GM12801 (cell line): ENCODE data around the gene SLC38A10.

Source experiments
- TF ChIP-seq, protein P1 (sequence below): IDR thresholded peaks from one replicate; pipeline ENCODE4 v1.5.1; 2011; ENCODE audit warnings: control low read depth; ENCODE audit not compliant: insufficient read length; ENCODE audit errors: extremely low read depth

Gene SLC38A10

DNA sequence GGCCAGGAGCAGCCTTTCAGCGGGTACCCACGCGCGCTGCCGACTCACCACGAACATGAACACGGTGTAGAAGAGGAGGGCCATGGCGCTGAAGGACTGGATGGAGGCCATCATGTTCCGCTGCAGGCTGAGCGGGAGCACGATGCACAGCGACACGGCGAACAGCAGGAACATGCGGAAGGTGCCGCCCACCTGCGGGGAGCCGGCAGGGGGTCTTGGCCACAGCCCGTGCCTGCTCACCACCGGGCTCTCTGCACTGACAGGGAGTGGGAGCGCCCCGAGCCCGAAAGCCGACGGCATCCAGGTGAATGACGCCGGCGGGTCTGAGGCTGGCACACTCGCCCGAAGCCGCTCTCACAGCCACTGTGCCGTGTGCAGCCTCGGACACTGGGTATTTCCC, 13.0 kb downstream of the SLC38A10 start:
- TF ChIP-seq, protein P1, sequence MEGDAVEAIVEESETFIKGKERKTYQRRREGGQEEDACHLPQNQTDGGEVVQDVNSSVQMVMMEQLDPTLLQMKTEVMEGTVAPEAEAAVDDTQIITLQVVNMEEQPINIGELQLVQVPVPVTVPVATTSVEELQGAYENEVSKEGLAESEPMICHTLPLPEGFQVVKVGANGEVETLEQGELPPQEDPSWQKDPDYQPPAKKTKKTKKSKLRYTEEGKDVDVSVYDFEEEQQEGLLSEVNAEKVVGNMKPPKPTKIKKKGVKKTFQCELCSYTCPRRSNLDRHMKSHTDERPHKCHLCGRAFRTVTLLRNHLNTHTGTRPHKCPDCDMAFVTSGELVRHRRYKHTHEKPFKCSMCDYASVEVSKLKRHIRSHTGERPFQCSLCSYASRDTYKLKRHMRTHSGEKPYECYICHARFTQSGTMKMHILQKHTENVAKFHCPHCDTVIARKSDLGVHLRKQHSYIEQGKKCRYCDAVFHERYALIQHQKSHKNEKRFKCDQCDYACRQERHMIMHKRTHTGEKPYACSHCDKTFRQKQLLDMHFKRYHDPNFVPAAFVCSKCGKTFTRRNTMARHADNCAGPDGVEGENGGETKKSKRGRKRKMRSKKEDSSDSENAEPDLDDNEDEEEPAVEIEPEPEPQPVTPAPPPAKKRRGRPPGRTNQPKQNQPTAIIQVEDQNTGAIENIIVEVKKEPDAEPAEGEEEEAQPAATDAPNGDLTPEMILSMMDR = no peak

DNA sequence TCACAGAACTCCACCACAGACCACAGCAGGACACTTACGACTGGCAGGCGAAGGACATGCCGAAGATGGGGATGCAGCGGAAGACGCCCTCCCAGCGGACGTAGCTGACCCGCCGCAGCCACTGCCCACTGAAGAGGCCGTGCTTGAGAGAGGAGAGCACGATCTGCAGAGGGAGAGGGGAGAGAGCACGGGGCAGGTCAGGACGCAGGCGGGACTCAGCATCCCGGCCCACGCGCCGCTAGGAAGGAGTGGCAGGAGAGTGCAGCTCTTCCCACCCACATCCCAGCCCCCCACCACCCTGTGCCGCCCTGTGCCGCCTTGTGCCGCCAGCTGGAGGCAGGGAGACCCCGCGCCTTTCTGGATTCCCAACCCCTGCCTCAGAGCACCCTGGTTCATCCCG, 14.5 kb downstream of the SLC38A10 start:
- TF ChIP-seq, protein P1 = no peak

DNA sequence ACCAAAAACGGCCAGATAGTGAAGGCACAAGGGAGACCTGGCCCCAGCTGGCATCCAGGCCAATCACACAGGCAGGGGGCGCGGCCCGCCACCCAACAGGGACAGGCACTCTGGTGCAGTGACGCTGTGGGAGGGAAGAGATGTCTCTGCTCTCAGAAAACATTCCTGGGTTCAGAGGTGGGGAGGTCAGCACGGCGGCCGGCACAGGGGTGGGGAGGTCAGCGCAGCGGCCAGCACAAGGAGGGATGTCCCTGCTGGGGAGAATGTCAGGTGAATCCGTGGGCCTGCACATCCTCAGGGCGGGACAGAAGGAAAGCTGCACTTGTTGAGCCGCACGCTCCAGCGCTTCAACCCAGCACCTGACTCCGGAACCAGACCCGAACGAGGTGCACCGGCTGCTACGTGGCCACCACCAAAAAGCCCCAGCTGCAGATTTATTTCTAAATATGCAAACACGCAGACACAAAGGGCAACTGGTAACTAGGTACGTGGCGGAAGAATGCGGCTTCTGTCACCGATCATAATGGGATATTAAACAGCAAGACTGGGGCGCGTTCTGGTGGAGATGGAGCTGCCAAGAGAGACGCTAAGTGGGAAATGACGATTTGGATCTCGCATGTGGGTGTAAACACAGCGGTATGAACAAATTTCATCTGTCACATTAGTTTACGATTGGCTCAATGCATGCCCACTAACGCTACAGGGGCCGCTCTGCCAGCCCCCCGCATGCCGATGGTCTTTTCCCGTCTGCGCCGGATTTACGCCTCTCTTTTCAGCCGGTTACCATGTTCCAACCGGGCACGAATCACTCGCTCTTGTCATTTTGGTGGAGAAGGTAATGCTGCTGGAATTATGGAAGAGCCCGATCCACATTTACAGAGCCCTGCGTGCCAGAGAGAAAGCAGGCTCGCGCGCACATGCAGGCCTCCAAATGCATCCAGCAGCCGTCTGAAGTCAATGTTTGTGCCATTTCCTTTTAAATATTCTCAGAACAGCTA, 15.5 kb downstream of the SLC38A10 start:
- TF ChIP-seq, protein P1 = no peak

DNA sequence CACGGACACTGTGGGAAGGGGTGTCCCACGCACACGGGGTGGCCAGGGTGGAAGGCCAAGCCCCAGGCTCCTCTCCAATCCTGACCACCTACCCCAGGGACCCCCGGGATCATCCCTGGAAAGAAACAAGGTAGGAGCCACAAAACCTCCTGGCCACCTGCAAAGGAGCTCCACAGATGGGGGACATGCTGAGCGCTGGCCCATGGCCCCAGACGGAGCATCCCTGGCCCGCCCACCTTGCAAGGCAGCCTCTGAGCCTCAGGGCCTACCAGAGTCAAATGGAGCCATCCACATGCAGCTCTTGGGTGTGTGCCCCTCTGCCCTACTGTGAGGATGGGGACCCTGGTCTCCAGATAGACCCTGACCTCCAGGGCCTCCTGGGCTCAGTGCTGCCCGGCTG, 16.3 kb downstream of the SLC38A10 start:
- TF ChIP-seq, protein P1 = no peak

DNA sequence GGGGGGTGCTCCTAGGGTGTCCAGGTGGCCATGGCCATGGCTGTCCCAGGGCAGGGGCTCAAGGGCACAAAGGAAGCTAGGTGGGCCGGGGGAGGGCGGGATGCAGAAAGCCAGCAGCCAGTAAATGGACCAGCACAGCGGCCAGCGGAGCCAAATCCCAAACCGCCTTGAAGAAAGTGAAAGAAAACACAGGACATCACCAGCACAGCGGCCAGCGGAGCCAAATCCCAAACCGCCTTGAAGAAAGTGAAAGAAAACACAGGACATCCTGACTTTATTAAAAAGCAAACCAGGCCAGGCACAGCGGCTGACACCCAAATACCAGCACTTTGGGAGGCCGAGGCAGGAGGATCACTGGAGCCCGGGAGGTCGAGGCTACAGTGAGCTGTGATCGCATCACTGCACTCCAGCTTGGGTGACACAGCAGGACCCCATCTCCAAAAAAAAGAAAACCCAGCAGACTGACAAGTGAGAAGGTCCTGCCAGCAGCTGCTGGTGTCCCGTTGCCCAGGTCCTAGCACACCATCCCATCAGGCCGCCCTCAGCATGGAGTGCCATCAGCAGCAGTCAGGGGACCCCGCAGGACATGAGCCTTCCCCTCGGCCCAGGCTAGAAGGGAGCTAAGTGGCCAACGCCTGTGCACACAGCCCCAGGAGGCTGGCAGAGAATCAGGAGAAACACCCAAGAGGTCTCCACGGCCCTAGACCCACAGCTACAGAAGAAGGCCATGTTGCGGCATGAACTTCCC, 17.0 kb downstream of the SLC38A10 start:
- TF ChIP-seq, protein P1 = no peak

DNA sequence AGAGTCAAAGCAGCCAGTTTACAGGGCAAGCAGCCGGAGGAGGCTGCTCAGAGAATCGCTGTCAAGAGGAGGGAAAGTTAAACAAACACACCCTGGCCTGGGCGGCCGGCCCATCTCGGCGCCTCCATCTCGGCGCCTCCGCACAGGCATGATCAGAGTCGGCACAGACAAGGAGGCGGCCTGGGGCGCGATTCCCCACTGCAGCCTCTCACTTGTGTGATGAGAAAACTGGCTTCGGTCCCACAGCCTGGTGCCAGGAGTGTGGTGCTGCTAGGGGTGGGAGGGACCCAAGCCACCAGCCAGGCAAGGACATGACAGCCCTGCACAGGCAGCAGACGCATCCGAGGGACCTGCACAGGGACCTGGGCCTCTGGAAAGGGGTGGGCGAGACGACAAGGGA, 17.7 kb downstream of the SLC38A10 start:
- TF ChIP-seq, protein P1 = no peak

DNA sequence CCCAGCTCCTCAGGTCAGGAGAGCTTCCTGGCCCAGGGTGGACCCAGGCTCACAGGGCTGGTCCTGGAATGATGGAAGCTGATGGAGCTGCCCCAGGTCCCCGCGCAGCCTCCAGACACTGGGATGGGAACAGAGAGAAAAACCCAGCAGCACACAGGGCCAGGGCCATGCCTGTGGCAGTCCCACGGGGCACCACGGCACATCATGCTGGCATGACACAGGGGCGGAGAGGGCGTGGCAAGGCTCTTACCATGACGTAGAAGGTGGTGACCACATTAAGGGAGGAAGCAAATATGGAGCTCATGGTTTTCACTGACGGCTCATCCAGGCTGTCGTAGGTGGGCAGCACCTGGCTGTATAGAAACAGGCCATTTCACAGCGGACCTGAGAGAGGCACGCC, 18.3 kb downstream of the SLC38A10 start:
- TF ChIP-seq, protein P1 = no peak
